Measurements from ENCODE around the gene RAPGEF4. TPM values are rescaled to one million over a fixed set of nuclear protein-coding genes. Genes with fewer than 3 reads are reported as not detected.

The RAPGEF4 gene
- total RNA-seq, 1 donor from 2014 or later: 7.2 TPM

- DNase-seq (no peak), ATAC-seq (ENCODE audit: poor library complexity) (no peak)
- intact Hi-C loops (cut with DNase I): no loop called here
These were observed 184.1 kb downstream of the RAPGEF4 start for GRCh38 chr2:172919732-172920131.

DNA sequence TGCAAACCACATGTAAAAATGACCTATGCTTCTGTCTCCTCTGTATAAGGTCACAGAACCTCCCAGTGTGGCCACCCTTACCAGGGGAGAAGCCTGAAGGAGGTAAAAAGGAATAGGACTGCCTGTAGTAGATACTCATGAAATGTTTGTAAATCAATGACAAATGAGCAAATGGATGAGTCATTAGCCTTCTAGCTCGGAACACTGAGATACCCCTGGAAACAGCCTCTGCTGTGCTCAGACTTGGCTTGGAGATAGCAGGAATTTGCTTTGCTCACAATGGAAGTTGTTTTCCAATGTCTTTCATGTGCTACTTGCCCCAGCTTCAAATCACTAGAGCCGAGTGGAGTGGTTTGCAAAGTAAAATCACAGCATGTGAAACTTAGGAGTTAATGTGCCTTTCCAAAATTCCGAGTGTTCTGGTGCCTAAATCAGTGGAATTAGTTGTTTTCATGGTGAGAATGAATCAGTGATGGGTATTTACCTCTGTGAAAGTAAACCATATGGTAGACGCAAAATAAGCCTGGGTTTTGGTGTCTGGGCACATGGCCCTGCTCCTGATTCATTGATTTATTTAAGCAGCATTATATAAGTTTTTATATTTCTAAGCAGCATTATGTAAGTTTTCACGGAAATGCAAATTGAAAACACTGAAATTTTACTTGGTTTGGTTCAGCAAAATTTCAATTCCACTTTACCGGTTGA lies 186.0 kb downstream of the RAPGEF4 start:
- intact Hi-C loops (cut with DNase I): no loop called here
- DNase-seq (no peak), ATAC-seq (ENCODE audit: poor library complexity) (no peak)

- ATAC-seq (ENCODE audit: poor library complexity): no peak
- intact Hi-C loops (cut with DNase I): no loop called here
- DNase-seq: no peak
These were observed 186.7 kb downstream of the RAPGEF4 start for GRCh38 chr2:172922306-172922705.

DNA sequence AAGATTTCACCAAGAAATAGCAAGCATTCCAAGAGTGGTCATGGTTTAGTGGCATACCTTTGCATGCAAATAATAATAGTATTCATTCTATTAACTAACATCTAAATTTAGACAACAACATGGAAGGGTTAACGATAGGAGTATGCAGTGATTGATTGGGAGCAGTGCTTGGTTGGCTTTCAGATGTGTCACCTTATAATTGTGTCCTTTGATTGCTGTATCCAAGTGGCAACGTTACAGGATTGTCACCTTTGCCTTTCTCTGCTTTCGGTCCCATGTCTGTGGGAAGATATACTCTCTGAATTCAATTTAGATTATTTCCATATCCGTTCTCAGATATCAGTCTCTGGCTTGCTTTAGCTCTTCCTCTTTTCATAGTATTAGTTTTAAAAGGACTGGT lies 187.2 kb downstream of the RAPGEF4 start:
- intact Hi-C loops (cut with DNase I): no loop called here
- no peak for DNase-seq
- no peak for ATAC-seq (ENCODE audit: poor library complexity)

- no peak for ATAC-seq (ENCODE audit: poor library complexity)
- intact Hi-C loops (cut with DNase I): no loop called here
- DNase-seq: no peak
These were observed 188.5 kb downstream of the RAPGEF4 start for GRCh38 chr2:172924097-172924660.

DNA sequence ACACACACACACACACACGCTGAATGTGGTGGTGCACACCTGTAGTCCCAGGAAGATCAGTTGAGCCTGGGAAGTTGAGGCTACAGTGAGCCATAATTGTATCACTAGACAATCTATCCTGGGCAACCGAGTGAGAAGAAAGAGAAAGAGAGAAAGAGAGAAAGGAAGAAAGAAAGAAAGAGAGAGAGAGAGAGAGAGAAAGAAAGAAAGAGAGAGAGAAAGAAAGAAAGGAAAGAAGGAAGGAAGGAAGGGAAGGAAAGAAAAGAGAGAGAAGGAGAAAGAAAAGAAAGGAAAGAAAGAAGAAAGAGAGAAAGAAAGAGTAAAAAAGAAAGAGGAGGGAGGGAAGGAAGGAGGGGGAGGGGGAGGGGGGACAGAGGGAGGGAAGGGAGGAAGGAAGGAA lies 190.0 kb downstream of the RAPGEF4 start:
- ATAC-seq (ENCODE audit: poor library complexity) (no peak), DNase-seq (no peak)
- intact Hi-C loops (cut with DNase I): no loop called here

DNA sequence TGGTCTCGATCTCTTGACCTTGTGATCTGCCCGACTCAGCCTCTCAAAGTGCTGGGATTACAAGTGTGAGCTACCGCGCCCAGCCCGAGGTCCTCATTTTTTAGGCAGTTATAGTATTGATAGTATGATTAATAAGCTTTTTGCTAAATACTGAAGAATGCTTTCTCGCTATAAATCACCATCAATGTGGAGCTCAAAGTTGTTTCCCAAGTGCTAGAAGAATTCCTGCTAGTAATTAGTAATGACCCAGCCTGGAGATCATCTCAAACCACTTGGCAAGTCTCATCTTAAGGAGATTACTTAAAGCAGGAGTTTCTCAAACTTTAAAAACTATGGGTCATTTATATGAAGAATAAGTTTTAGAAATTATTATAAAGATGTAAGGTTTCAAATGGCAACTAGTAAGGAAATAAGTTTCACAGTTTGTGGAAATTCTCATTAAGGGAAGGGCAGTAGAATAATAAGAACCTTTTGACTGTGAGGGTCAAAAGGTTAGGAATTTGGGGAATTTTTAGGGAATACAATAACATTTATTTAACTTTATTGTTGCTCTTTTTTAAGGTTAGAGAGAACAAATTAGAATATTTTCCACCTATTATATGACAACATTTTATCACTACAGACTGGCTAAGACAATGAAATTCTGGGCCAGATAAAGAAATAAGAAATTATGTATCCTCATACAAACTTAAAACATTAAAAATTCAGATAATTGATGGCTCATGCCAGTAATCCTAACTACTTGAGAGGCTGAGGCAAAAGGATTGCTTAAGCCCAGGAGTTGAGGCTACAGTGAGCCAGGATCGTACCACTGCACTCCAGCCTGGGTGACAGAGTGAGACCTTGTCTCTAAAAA lies 191.4 kb downstream of the RAPGEF4 start:
- DNase-seq: no peak
- intact Hi-C loops (cut with DNase I): no loop called here
- ATAC-seq (ENCODE audit: poor library complexity): peak; percentile 47

- intact Hi-C loops (cut with DNase I): no loop called here
- ATAC-seq (ENCODE audit: poor library complexity) (peak; percentile 79), DNase-seq (no peak)
These were observed 192.2 kb downstream of the RAPGEF4 start for GRCh38 chr2:172927641-172928357.

DNA sequence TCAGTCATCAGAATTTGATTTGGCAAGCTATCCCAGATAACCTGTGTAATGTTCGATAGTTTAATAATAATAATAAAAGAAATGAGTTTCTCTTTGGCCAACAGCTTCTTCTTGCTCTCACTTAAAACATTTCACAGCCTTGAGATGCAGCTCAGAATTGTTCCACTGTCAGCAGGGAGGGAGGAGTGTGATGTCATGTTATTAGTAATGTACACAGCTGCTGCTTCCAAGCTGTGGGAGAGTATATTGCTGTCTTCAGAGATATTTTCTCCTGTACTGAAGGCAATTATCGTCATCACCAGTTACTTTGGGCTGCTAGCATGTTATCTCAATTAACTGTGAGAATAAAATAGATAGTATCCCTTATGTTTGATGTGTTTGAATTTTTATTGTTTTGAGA lies 193.1 kb downstream of the RAPGEF4 start:
- peak; percentile 60 for ATAC-seq (ENCODE audit: poor library complexity)
- no peak for DNase-seq
- intact Hi-C loops (cut with DNase I): no loop called here

DNA sequence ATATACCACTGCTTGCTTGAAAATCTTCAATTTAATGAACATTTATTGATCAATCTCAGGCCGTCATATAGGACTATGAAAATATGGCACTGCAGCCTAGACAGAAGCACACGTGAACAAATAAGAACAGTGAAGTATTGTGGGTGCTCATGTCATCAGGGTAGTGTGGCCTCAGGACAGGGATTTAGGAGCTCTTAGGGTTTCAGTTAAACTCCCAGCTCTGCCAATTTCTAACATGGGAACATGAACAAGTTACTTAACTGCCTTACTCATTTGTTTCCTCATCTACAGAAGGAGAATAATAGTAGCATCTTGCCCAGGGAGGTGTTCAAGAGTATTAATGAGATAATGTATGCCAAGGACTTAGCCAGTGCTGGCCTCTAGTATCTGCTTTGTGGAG lies 194.0 kb downstream of the RAPGEF4 start:
- ATAC-seq (ENCODE audit: poor library complexity) (peak; percentile 30), DNase-seq (no peak)
- intact Hi-C loops (cut with DNase I): no loop called here

DNA sequence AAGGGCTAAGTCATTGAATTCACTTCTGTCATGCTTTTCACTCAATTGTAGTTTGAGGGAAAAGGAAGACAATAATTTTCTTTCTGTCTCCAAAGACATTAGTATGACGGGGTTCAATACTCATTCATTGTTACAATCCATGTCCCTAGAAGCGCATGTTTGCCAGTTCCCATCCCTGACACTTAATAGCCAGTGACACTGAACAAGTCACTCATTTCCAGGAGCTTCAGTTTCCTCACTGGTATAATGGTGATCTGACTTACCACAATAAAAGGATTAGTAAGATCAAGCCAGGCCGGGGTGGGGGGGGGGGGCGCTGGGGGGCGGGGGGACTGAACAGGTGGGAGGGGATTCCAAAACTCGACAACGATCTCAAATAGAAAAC lies 195.2 kb downstream of the RAPGEF4 start:
- DNase-seq: no peak
- intact Hi-C loops (cut with DNase I): no loop called here
- no peak for ATAC-seq (ENCODE audit: poor library complexity)

GRCh38 chr2:172931256-172931894 lies 195.7 kb downstream of the RAPGEF4 start:
- intact Hi-C loops (cut with DNase I): no loop called here
- DNase-seq (no peak), ATAC-seq (ENCODE audit: poor library complexity) (peak; percentile 44)

- DNase-seq (peak; percentile 59), ATAC-seq (ENCODE audit: poor library complexity) (peak; percentile 52)
- intact Hi-C loops (cut with DNase I): loop anchor here (2.0 kb wide), 2 partner anchors 67 to 119 kb away; no protein-coding TSS in a partner anchor
These were observed 196.4 kb downstream of the RAPGEF4 start for GRCh38 chr2:172931918-172932520.

- DNase-seq: no peak
- intact Hi-C loops (cut with DNase I): no loop called here
- ATAC-seq (ENCODE audit: poor library complexity): no peak
These were observed 202.5 kb downstream of the RAPGEF4 start for GRCh38 chr2:172937884-172938712.

DNA sequence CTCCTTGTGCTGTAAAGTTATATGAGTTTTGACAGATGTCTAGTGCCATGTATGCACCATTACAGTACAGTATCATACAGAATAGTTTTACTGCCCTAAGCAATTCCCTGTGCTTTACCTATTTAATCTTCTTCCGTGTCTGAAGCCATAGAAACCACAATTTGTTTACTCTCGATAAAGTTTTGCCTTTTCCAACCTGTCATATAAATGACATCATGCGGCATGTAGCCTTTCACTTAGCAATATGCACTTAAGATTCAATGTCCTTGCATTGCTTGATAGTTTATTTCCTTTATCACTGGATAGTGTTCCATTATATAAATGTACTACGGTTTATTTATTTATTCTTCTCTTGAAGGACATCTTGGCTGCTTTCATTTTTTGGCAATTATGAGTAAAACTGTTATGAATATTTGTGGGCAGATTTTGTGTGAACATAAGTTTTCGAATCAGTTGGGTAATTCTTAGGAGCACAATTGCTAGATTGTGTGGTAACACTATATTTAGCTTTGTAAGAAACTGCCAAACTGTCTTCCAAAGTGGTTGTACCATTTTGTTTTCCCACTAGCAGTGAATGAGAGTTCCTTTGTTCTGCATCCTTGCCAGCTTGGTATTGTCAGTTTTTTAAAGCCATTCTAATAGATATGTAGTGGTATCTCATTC lies 203.2 kb downstream of the RAPGEF4 start:
- intact Hi-C loops (cut with DNase I): no loop called here
- no peak for ATAC-seq (ENCODE audit: poor library complexity)
- no peak for DNase-seq

- ATAC-seq (ENCODE audit: poor library complexity) (no peak), DNase-seq (no peak)
- intact Hi-C loops (cut with DNase I): no loop called here
These were observed 207.9 kb downstream of the RAPGEF4 start for GRCh38 chr2:172943539-172943938.

All from Right ventricle myocardium superior (tissue), 1 donor.